Measurements from ENCODE around the gene RREB1.

DNA sequence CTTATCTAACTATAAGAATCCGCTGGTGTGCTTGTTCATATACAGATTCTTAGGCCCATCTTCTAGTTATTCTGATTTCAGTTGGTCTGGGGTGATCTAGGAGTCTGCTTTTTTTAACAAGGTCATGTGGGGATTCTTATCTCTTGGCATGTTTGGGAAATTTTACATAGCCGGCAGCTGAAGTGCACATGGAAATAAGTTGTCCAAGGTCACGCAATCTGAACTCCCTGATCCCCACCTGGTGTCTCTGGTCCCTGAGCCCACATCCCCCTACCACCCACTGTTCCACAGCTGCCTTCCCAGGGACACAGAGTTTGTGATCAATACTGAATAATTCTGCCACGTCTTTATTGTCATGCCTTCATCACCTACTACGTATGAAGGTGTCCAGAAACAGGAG is 114.4 kb downstream of the RREB1 start:
- no peak for TF ChIP-seq EZH2 (IDR thresholded peaks at IDR 0.05; ENCODE audit: borderline replicate concordance, insufficient read depth, low read length, poor library complexity, severe bottlenecking)
- TF ChIP-seq, protein P1, sequence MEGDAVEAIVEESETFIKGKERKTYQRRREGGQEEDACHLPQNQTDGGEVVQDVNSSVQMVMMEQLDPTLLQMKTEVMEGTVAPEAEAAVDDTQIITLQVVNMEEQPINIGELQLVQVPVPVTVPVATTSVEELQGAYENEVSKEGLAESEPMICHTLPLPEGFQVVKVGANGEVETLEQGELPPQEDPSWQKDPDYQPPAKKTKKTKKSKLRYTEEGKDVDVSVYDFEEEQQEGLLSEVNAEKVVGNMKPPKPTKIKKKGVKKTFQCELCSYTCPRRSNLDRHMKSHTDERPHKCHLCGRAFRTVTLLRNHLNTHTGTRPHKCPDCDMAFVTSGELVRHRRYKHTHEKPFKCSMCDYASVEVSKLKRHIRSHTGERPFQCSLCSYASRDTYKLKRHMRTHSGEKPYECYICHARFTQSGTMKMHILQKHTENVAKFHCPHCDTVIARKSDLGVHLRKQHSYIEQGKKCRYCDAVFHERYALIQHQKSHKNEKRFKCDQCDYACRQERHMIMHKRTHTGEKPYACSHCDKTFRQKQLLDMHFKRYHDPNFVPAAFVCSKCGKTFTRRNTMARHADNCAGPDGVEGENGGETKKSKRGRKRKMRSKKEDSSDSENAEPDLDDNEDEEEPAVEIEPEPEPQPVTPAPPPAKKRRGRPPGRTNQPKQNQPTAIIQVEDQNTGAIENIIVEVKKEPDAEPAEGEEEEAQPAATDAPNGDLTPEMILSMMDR (IDR thresholded peaks at IDR 0.05; ENCODE audit: poor library complexity, severe bottlenecking) = no peak
